HG03378 (cell line): Measurements from ENCODE around the gene OR6Q1.

ENCODE experiments used
- ATAC-seq: cut with Tn5 transposase; IDR thresholded peaks from one replicate; pipeline ENCODE4 v1.9.1; 2021; ENCODE audit warnings: mild to moderate bottlenecking, moderate library complexity; ENCODE audit not compliant: unreplicated experiment

Gene OR6Q1

DNA sequence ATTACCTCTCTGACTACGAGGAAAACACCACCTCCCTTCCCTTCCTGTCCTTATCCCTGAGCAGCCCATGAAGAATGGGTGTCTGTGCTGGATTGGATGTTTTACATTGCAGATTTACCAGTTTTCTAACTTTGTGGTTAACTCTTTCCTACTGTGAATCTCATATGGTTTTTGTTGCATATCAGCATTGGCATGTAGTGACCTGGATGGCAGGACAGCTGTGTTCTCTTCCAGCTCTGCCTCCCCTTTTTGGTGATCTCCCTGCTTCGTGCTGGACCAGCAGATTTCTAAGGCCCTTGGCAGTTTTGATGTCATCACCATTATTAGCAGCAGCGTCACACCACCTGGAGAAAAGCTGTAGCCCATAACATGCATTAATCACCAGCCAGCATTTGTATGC, 26.7 kb downstream of the OR6Q1 start:
- no peak for ATAC-seq

DNA sequence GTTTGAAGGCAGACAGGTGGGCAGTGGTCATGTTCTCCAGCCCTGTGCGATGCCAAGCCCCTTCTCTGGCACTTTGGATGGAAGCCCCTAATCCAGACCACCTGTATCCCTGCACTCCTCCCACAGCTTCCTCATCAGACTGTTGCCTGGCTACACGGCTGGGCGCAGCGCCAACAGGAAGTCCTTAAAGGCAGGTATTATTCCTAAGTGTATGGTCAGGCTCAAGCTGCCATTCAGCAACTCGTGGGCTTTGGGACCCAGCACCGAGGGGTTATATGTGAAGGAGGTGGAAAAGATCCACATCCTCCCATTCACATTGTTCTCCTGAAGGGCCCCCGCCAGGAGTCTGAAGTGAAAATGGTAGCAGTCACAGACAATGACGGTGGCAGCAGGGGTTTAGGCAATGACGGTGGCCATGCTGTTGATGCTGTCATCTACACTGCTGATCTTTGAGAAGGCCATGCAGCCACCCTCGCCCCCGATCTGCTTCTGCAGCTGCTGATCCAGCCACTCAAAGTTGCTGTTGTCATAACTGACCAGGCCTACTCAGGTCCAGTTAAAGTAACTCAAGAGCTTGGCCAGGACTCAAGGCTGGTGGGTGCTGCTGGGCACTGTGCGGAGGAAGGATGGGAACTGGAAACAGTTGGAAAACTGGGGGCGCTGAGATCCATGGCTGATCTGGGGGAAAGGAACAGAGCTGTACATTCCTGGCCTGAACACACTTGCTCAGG, 27.7 kb downstream of the OR6Q1 start:
- ATAC-seq: no peak

DNA sequence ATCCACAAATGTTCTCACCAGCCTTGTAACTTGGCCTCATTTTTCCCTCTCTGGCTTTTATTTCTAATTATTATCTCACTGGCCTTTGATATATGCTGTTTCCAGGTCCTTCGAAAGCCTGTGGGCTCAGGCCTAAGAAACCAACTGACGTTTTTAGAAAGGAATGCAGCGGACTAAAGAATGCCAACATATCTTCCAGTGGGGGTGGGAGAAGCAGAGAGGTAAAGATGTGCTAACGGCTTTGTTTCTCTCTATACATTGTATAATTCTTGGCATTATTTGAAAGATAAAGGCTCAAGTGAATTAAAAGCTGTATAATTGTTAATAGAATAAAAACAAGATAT, 28.2 kb downstream of the OR6Q1 start:
- no peak for ATAC-seq

DNA sequence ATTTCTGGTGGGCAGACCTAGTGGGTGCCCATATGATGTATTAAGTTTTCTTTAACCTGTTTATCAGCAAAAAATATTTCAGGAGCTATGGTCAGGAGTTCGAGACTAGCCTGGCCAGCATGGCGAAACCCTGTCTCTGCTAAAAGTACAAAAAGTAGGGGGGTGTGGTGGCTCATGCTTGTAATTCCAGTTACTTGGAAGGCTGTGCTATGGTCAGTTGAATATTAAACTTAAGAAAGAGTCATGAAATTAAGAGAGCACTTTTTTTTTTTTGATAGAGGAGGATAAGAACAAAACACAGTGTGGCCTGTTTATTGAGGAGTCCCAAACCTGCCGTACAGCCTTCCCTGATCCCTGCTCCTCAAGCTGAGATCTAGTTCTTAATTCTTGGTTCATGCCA, 29.8 kb downstream of the OR6Q1 start:
- ATAC-seq: no peak

DNA sequence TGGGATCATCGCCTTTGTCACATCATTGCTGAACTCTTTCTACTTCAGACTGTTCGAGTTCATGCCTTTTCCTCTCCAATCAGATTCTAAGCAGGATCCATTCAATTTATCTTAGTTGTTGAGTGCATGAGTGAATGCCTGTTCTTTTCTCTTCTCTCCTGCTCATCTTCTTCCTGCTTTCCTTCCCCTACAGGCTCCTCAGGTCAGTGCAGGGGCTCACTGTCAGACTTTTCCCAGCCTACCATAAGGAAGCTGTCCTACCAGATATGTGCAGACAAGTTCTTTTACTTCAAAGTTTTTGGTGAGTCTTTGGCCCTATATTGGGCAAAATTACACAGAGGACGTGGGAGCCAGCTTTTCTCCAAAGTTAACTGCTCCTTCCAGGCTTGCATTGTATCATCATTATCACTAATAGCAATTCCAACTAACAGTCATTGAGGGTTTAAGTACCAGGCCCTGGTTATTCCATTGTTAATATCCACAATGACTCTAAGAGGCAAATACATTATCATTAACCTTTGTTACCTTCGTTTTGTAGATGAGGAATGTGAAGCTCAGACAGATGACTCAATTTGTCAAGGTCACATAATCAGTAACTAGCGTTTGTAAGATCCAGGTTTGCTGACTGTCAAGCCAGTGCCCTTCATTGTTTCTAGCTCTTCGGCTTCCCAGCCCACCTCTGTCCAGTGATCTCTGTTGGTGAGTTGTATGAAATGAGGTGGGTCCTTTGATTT, 30.4 kb downstream of the OR6Q1 start:
- ATAC-seq: no peak

DNA sequence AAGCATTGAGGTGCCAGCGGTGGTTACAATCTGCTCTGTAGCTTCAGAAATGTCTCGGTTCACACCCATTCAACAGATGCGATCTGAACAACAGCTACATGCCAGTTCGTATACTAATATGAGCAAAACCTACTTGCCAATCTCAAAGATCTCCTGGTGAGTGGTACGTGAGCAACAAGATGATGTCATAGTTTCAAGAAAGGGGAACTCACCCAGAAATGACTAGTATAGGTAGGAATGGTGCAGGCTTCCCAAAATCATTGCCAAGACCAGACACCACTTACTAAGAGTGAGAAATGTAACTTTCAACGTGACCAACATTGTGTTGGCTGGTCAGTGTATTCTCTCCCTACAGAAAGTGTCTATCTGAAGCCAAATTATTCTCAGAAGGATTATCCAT, 31.1 kb downstream of the OR6Q1 start:
- no peak for ATAC-seq

DNA sequence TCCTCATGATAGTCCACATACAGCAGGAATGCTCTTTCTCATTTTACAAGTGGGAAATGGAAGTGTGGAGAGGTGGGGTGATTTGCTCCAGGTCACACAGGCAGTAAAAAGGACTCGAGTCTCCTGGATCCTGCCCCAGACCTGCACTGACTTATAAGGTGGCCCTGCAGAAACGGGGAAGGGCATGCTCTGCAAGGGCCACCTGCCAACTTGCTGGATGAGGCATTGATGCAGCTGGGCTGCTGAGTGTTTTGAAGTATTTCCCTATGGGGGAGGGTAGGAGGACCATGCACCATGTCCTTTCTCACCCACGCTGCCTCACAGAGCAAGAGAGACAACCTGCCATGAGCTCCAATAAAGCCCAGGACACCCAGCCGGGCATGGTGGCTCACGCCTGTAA, 36.9 kb downstream of the OR6Q1 start:
- ATAC-seq: no peak

DNA sequence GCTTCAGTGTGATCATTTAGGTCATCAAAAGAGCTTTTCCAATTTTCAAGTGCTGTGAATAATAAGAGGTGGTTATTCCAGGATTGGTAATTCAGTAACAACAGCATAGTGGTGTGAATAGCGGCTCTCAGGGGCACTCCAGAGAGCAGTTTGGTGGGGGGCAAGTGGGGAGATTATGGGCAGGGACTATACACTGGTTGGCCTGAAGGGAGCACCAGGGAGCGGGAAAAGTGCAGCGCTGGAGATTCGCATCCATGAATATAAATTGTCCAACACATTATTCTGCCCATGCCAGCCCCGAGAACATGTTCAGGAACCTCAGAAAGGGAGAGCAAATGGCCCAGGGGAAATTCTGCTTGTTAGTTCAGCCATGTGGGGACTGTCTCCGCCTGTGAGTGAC, 37.9 kb downstream of the OR6Q1 start:
- ATAC-seq: no peak

DNA sequence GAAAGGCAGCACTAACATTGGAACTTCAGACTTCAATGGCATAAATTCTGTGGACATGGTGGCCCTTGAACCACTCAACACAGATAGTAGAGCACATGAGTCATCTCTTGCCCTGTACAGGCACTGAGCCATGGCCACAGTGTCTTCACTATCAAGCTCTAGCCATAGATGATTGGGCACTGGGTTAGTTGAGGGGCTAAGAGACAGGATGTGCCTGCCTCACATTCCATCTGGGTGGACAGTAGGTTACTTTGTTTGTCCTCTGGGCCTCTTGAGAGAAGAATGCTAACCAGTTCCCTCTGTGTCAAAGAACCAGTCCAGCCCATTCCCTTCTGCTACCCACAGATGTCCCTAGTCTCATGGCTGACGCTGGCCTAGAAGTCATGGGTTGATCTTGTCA, 39.8 kb downstream of the OR6Q1 start:
- ATAC-seq: no peak

DNA sequence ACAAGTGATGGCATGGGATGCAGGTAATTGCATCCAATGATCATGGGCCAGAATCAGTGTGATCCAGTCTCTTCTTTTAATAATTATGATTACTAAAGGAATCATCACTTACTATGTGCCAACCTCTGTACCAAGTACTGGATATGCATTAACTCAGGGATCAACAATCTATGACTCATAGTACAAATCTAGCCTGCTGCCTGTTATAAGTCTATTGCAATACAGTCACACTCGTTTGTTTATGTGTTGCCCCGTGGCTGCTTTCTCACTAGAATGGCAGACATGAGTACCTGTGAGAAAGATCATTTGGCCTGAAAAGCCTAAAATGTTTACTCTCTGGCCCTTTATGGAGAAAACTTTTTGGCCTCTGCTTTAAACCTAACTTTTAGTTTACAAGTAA, 45.0 kb downstream of the OR6Q1 start:
- ATAC-seq: no peak
